NT2/D1 (cell line): Measurements from ENCODE around the gene RHOBTB3.

ENCODE experiments used
- SUZ12 ChIP-seq: IDR thresholded peaks from 2 replicates; pipeline ENCODE4 v1.6.1; 2011; ENCODE audit not compliant: insufficient read length, insufficient read depth; ENCODE audit errors: extremely low read depth
- YY1 ChIP-seq: IDR thresholded peaks from 2 replicates; pipeline ENCODE4 v1.6.1; 2011; ENCODE audit not compliant: insufficient read length, insufficient read depth
- ZNF274 ChIP-seq: IDR thresholded peaks from 2 replicates; pipeline ENCODE4 v1.6.1; 2011; ENCODE audit warnings: mild to moderate bottlenecking, low read depth, low read length

- TF ChIP-seq ZNF274 (no peak), YY1 (no peak), SUZ12 (no peak)
Observed at GRCh38 chr5:95771892-95772291, 40.8 kb downstream of the RHOBTB3 start.
